GM21825 (cell line): Measurements from ENCODE around the gene SCUBE2.

Experiments
- ATAC-seq: cut with Tn5 transposase; IDR thresholded peaks from one replicate; pipeline ENCODE4 v1.9.1; 2021; ENCODE audit warnings: mild to moderate bottlenecking, moderate library complexity; ENCODE audit not compliant: unreplicated experiment

The SCUBE2 gene

DNA sequence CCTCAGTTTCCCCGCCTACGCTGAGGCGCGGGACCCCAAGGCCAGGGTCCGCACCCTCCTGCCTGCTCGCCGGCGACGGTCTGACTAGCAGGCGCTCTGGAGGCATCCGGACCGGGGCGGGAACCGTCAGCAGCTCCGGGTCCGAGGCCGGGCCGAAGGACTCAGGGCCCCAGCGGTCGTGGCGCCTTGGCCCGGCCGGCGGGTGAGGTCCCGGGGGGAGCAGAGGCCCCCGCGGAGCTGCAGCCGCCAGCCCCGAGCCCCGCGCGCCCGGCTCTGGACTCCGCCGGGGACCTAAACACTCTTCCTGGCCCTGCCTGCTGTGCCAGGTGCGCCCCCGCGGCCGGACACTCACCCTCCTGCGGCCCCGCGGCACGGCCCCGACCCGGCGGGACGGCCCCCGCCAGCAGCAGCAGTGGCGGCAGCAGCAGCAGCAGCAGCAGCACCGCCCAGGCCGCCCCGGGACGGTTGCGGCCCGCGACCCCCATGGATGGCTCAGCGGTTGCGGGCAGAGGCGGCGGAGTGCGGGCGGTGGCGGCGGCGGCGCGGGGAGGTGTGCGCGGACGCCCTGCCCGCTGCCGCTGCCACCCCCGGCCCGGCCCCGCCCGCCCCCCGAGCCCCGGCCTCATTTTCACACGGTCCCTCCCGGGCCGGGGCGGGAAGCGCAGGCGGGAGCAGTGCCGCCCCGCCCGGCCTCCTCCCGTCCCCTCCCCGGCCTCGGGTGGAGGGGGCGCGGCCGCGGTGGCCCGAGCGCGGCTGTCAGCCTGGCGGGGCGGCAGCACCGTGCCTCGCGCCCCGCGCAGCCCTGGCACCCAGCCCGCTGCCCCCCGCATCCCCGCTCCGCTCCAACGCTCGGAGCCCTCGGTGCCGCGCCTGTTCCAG, at the start of gene SCUBE2:
TSS of gene SCUBE2 (minus strand) at position 556 of the 879 bp plus-strand sequence. CDS start at position 485, 71 bp downstream.
- no peak for ATAC-seq

- ATAC-seq, result no peak
Observed at GRCh38 chr11:9141186-9141585, 49.8 kb upstream of the SCUBE2 start.

DNA sequence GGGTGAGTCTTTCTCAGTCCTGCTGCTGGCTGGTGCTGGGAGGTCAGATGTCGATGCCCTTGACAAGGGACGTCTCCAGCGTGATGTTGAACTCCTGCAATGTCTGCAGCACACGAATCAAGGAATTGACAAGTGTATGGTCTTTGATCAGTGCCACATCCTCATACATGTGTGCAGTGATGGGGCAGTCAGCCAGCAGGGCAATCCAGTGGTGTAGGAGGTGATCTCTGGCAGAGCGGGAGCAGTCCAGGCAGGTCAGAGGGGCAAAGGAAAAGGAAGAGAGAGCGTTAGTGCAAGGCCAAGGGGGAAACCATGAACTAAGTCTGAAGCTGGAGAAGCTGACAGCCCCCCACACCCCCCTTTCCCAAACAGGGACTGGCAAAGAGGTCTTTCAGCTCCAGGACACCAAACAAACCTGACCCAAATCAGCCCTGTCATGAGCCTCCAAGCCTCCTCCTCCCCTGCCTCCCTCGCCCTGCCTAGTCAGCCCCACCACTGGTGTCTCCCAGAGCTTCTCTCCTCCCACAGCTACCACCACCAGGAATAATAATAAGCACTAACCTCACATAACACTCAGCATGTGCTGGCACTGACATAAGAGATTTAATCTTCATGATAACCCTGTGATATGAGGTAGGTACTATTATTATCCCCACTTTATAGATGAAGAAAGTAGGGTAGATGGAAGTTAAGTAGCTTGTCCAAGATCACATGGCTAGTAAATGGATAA, 48.4 kb upstream of the SCUBE2 start:
- no peak for ATAC-seq

- no peak for ATAC-seq
Observed at GRCh38 chr11:9138612-9139579, 47.5 kb upstream of the SCUBE2 start.

- ATAC-seq, result no peak
Observed at GRCh38 chr11:9138133-9138453, 46.7 kb upstream of the SCUBE2 start.

DNA sequence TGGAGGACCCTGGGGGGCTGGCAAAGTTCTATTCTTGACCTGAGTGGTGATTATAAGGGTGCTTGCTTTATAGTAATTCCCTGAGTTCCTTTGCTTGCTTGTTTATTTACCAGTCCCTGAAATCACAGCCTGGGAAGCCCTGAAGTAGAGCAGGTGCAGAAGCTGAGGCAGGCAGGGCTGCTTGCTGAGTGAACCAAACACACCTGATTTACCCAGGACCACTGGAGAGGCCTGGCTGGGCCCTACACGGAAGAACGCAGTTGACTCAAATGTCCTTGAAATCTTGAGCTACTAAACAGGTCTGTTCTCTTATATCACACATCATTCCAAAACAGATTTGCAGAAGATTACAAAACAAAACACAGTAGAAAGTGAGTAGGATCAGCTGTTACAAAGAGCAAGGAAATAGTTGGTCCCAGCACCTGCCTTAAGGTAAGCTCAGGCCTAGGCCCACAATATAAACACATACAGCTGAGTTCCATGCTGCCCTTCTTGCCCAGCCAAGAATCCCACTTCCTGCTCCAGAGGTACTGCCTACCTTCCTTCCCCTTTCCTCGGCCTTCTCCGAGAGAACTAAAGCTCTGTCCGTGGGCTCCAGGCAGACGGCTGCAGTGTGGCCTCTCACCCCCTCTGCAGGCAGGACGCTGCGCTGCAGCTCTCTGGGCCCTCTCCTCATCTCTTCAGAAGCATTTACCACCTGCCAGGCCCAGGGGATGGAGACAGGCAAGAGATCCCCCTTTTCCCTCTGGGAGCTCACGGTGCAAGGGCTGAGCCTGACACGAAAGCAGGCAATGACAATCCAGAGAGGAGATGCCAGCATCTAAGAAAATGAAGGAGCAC, 46.1 kb upstream of the SCUBE2 start:
- ATAC-seq, result peak; percentile 59

DNA sequence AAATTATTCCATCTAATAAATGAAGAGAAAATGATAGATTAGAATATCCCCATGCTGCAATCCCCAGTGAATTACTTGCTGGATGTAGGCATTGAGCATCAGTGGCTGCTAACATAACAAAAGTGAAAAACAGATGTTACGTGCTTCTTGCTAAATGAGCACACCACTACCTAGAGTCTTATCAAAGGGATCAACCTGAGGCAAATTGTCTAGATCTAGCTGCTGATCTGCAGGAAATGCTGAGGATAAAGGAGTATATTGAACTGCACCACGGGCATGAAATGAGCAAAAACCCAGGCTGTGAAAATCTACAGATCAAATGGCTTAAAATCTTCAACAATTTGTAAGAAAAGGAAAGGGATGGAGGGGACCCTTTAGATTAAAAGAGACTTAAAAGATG, 45.3 kb upstream of the SCUBE2 start:
- ATAC-seq, result no peak

DNA sequence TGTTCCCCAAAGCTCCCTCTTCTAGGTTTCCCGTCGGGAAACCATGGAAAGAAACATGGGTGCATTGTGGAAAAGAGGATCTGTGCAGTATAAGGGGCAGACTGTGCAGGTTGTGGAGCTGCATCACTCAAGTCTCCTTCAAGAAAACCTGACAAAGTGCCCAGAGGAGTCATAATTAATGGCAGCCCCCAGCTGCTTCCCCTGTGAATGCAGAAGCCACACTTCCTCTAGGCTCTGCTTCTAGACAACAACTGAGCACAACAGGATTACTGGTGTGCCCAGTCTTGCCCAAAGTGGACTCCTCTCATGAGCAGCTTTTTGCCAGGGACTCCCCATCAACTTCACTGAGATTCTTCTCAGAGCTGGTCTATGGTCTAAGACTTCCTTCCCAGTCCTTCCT, 42.6 kb upstream of the SCUBE2 start:
- no peak for ATAC-seq

GRCh38 chr11:9132203-9132878, 40.9 kb upstream of the SCUBE2 start:
- no peak for ATAC-seq

DNA sequence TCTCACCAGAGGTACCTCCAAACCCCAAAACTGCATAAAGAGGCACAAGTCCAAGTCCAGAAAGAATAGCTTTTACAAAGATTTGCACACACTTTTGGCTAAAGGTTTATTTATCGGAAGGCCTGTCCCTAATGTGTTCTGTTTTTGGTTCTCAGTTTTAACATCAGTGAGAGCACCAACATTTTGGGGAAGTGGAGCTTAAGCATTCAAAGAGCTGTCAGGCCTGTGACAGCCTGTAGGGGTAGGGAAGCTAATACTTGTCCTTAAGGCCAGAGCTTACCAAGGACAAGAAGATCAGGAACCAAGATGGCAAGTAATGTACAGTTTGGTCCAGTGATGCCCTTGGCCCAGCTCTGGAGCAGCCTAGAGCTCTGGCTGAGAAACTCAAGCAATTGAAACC, 38.9 kb upstream of the SCUBE2 start:
- ATAC-seq, result no peak

- no peak for ATAC-seq
Observed at GRCh38 chr11:9126636-9127035, 35.2 kb upstream of the SCUBE2 start.

- no peak for ATAC-seq
Observed at GRCh38 chr11:9125185-9125886, 33.9 kb upstream of the SCUBE2 start.

- no peak for ATAC-seq
Observed at GRCh38 chr11:9123595-9124304, 32.4 kb upstream of the SCUBE2 start.

- ATAC-seq, result no peak
Observed at GRCh38 chr11:9121469-9121796, 30.0 kb upstream of the SCUBE2 start.

GRCh38 chr11:9120664-9121468, 29.5 kb upstream of the SCUBE2 start:
- no peak for ATAC-seq

DNA sequence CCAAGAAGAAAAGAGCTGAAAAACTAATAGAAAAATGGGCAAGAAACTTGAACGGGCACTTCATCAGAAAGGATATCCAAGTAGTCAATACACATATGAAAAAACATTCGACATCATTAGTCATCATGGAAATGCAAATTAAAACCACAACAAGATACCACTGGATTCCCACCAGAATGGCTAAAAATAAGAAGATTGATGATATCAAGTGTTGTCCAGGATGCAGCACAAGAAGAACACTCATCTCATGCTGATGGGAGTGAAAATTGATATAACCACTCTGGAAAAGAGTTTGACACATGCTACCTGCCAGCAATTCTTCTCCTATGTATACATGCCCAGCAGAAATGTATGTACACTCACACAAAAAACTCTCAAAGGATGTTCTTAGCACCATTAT, 26.9 kb upstream of the SCUBE2 start:
- ATAC-seq, result no peak

DNA sequence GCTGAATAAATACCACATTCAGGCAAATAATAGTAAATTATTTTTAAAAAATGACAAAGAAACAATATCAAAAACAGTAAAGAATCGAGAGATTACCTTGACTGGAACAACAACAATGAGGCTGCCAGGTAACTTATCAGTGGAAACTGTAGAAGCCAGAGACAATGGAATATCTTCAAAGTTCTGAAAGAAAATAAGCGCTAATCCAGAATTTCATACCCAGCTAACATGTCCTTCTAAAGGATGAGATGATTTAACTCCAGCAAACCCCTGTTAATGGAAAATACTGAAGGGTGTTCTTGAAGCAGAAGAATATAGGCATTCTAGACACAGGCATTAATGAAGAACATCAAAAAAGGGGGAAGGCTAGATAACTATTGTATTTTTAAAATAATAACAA, 20.7 kb upstream of the SCUBE2 start:
- ATAC-seq, result no peak
